HG02798 (cell line): ENCODE results near the gene HMOX1.
"Not testable (repeated sequence)": the region's sequence is repeated elsewhere in the genome, so short reads cannot be mapped to it uniquely, and the experiment has no call there.

Experiments used
- ATAC-seq: cut with Tn5 transposase; IDR thresholded peaks from one replicate; pipeline ENCODE4 v1.9.1; 2021; ENCODE audit warnings: mild to moderate bottlenecking; ENCODE audit not compliant: unreplicated experiment, poor library complexity

HMOX1 gene

DNA sequence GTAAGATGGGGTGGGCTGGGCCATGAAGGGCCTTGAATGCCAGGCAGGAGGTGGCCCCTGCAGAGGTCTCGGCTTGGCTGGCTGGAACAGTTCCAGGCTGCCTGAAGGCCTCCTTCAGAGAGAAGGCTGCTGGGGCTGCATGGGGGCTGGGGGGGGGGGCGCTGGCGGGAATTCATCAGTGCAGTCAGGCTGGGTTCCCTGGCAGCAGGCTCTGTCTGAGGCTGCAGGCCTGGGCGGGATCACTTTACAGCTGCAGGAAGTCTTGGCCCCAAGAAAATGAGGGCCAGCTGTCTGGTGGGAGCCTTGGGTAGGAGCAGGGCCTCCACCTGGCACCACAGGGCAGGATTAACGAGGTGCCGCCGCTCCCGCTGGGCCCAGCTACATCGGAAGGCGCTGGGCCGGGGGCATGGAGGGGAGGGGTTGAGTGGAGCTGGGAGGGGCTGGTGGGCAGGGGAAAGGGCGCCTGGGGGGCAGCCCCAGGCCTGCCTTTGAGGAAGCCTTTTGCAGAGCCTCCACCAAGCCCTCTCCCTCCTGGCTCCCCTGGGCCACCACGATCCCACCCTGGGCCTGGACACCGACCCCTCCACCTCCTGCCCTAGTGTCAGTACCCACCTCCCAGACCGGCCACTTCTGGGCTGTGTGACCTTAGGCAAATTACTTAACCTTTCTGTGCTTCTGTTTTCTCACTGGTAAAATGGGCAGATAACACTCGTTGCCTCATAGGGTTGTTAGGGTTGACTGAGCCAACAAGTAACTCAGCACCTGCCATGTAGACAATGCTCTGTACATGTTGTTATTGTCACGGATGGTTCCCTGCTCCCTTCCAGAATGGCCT is 31.0 kb upstream of the HMOX1 start:
- ATAC-seq = no peak

DNA sequence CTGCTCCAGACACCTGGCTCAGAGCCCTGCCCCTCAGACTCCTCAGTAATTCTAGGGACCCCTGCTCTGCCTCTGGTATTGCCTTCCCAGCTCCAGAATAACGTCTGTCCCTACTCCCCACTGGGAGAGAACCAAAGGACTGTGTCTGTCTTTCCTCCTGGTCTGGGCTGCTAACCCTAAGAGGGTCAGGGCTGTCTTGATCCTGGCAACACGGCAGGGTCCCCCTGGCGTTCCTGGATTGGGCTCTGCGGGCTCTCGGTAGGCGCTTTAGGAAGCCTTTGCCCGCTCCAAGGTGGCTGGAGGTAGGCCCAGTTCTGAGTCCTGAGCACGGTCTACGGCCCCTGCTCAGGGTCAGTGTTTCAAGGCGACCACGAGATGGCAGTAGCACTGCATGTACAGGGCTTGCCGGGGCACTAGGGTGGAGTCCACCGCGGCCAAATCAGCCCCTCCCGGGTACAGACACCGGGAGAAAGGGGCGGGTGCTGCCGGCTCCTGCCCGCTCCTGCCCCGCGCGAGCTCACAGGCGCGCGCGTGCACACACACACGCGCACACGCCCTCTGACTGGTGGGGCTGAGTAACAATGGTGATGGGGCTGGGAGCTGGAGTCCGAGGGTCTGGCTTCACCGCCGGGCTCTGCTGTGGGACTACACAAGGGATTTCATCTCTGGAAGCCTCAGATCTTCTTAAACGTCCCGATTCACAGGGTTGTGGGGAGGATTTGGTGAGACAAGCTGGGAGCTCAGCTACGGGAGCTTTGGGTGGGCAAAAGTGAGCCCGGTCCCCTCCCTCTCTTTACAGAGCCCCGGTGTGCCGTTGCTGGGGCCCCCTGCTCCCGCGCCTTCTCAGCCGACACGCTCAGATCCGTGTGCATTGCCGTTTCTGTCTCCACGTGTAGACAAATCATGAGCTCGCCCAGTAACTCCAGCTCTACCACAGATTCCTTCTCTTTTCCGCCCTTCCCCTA is 30.1 kb upstream of the HMOX1 start:
- peak; percentile 85 for ATAC-seq

DNA sequence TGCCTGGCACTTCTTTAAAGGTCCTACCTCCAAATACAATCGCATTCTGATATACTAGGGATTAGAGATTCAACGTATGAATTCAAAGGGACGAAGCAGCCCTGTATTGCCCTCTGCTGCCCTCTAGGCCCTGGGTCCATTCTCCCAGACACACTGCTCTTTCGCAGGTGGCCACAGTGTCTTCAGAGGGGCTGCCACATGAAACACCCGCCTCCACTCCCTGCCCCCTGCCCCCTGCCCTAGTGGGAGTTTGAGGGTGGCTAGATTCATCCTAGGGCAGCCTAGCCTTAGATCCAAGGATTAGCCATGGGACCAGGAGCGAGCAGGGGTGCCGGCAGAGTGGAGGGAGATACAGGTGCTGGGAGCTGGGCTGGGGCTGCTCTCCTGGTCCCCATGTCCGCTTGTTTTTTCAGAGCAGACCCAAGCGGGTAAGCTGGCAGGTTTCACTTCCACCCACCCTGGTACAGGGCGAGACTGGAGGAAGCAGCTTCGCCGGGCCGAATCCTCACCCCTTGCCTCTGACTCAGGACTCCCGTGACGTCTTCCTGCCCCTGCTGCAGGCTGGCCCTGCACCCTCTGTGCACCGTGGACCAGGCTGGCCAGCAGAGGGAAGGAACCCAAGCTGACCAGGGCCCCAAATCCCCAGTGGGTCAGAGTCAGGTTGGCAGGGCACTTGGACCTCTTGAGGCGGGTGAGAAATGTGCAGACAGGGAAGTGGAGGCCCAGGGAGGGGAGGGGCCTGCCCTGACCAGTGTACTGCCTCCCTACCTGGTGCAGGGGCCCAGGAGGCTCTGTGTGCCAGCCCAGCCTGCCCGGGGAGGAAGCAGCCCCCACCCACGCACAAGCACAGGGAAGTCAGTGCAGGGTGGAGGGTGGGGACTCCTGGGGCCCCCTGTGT is 28.4 kb upstream of the HMOX1 start:
- ATAC-seq = no peak

DNA sequence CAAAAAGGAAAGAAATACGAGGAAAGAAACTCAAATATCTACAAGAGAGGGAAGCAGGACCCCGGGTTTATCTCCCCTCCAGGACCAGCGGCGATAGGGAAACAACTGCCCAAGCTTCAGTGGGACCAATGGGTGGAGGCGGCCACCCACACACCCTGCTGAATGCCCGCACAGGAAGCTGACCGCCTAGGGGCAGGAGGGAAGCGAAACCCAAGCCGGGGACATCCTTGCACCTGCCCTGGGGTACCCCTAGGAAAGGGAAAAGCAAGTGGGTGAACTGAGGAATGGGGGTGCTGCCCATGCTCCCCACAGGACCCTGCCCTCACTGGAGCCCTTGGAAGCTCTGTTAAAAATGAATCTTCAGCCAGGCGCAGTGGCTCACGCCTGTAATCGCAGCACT is 27.6 kb upstream of the HMOX1 start:
- no peak for ATAC-seq

DNA sequence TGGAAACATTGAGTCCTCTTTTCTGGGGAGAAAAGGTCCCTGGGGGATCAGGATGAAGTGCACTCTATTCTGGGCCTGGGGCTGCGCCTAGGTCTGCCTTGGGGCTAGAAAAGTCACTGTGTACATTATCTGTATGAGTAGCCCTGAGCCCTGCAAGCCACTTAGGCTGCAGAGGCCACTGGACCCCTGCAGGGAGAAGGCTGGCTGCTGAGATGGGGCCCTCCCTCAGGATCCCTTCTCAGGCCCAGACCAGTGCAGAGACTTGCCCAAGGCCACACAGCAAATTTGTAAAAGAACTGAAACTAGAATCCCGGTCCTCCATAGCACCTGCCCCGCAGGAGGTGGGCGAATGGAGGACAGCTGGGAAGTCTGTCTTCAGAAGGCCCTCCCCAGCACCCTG is 26.8 kb upstream of the HMOX1 start:
- ATAC-seq = no peak

DNA sequence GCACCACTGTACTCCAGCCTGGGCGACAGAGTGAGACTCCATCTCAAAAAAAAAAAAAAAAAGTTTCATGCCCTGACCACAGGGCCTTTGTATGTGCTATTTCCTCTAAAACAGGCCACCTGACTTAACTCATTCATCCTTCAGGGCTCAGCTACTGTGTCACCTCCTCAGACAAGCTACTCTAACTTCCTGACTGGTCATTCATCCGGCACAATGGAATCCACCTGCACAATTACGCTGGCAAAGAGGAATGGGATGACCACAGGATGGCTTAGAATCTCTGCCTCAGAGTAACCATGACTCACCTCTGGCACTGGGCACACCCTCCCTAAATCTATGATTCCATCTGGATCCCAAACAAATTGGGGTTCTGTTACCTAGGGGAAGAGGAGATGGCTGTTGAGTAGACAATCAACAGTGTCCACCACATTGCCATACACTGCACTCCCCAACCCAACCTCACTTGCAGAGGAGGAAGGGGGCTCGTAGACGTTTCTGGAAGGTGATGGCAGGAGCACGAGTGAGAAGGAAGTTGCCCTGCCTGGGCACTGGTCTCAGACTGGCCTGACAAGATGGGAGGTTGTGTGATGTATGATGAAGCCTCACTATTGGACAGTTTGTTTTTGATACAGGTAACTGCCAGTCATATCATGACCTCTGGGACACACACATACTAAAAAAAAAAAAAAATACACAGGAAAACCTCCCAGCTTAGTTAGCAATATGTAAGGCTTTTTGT is 22.8 kb upstream of the HMOX1 start:
- ATAC-seq = no peak

DNA sequence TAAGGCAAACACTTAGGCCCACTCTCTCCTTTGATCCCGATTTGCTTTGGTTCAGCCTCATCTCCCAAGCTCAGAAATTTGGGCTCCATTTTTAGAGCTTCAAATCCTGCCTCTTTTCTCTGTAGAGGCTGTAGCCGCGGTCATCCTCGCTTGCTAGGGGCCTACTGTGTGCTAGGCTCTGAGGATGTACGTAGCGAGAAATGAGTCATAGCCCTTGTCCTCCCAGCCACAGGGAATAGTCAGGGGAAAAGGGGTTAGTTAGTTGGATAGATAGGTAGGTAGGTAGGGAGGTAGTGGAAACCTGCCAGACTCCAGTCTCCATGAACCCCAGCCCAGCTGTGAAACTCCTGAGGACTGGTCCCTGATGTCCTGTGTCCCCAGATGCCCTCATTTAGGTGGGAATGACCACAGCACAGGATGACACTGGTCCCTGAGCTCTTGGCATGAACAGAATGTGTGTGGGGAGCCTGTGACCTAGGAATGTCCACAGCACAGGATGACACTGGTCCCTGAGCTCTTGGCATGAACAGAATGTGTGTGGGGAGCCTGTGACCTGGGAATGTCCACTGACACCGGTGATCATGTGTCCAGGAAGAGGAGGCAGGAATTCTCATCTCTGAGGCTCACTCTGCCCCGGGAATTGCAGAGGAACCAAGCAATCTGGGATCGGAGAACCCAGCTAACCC is 21.4 kb upstream of the HMOX1 start:
- no peak for ATAC-seq

DNA sequence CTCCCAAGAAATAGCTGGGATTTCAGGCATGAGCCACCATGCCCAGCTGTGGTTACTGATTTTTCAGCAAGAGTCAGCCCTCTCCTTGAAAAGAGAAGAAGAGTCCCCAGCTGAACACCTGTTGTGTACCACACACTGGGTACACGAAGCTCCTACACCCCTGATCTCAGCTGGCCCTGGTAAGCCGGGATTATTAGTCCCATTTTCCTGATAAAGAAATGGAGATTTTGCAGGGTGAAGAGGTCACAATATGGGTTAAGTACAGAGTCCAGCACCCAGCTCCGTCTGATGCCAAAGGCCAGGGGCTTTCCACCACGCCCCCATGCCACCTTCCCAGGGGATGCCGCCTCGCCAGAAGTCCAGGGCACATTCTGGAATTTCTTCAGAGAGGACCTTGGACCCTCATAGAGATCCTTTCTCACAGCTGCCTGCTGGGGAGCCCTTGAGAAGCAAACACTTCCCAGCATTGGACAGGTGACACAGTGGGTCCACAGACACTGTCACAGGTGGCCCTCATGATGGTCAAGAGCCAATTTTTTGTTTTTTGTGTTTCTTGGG is 19.8 kb upstream of the HMOX1 start:
- ATAC-seq = no peak

DNA sequence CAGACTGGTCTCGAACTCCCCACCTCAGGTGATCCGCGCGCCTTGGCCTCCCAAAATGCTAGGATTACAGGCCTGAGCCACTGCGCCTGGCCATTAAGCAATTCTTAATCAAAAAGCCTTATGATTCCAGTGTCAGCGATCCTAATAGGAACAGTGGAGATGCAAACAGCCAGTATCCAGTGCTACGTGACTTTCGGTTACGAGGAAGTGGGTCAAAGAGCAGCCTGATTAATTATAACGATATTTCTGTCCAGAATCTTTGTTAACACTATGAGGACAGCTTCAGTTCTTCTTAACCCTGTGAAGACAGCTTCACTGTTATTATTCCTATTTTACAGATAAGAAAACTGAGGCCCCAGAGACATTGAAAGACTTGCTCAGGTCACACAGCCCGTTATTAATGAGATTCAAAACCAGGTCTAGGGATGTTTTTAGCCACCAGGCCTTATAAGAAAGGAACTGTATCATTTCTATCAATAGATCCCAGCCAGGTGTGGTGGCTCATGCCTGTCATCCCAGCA is 17.3 kb upstream of the HMOX1 start:
- ATAC-seq = no peak

DNA sequence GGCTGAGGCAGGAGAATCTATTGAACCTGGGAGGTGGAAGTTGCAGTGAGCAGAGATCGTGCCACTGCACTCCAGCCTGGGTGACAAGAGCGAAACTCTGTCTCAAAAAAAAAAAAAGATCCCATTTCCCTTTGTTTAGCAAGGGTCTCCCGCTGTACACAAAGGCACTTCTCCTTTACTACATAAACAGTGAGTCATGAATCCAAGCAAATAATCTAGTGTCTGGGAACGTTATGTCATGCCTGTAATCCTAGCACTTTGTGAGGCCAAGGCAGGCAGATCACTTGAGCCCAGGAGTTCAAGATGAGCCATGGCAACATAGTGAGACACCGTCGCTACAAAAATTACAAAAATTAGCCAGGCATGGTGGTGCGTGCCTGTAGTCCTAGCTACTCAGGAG is 16.7 kb upstream of the HMOX1 start:
- ATAC-seq = not testable (repeated sequence)

DNA sequence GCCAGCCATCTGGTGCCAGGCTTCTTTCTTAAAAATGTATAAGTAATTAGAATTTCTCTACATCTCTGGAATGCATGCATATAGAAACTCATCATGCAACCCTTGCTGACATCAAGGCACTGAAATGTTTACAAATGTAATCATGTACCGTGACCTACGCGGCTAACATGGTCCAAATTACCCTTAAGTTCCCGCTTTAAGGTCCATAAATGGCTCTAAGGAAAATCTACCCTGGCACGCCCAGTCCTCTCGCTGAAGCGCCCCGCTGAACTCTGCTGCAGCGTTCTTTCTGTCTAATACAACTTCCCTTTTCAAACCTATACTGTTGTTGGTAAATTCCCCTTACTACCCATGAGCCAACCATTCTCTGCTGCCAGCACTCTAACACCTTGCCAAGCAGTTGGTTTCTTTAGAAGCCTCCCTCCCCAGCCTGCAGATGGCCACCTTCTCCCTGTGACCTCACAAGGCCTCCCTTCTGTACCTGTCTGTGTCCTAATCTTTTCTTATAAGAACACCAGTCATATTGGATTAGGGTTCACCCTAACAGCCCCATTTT is 13.5 kb upstream of the HMOX1 start:
- ATAC-seq = no peak

DNA sequence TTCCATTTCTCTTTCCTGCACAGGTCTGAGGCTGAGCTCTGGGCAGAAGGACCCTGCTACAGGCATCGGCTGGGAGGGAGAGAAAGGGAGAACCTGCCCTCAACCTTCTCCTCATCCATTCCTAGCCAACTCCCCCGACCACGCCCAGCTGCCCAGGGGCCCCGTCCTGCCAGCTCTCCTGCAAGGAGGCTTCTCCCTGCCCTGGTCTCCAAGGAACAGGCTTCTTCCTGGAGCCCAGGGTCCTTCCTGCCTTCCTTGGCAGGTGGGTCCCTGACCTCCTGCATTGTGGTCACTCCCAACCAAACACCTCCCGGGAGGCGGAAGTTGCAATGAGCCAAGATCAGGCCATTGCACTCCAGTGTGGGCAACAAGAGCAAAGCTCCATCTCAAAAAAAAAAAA is 12.5 kb upstream of the HMOX1 start:
- no peak for ATAC-seq

DNA sequence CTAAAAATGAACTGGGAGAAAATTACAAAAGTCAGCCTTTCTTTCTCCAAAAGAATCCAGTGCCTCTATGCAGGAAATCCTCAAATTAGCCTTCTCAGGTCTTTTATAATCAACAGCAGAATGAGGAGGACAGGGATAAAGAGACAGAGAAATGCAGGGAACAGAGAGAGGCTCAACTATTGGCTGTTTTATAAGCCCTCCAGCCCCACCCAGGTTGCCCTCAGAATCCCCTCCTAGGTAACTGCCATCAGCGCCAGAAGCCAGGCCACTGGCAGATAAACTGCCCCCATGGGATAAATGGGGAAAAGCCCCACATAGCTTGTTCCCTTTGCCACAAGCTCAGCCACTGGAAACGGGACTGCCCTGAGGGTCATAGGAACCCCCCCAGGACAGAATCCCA is 10.9 kb upstream of the HMOX1 start:
- no peak for ATAC-seq

DNA sequence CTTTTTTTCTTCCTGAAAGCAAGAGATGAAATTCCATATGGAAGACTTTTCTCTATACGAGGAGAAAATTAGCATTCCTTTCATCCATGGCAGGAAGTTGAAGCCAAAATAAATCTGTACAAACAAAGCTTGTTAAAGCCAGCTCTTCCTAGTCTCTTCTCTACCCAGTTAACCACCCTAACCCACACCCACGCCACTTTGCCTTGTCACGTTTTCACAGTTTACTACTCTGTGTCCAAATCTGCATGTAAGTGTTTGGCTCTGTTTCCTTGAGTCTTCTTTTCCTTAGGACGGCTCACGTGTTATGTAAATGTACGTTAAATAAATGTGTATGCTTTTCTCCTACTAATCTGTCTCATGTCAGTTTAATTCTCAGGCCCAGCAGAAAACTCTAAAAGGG is 7.1 kb upstream of the HMOX1 start:
- no peak for ATAC-seq

DNA sequence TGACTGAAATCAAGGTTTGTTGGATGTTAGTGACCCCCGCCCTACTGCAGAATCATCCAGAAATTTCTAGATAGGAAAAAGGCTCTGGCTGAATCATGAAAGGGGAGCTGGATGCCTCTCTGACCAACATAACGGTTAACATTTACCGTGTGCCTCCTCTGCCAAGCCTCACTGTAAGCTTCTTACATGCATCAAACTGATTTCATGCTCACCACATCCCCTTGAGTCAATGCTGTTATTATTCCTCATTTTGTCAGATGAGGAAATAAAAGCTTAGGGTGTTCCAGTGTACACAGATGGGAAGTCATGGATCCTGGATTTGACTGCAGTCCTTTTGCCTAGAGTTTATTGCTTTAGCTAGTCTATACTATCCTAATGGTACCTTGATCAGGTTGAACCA is 5.9 kb upstream of the HMOX1 start:
- ATAC-seq = no peak

DNA sequence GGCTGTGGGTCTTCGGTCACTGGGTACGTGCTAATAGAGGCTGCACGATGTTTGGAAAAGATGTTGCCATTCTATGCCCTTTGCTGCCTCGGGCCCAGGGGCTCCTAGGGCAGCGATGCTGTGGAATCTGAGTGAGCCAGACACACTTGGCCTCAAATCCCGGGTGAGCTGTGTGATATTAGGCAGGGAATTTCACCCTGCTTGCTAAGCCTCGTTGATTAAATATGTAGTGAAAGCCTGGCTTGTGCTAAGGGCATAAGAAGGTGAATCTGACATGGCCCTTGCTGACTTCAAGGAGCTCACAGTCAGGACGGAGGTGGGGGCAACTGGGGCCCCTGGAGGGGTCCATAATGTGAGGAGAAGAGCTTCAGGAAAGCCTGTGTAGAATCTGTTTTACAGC is 5.4 kb upstream of the HMOX1 start:
- ATAC-seq = no peak

DNA sequence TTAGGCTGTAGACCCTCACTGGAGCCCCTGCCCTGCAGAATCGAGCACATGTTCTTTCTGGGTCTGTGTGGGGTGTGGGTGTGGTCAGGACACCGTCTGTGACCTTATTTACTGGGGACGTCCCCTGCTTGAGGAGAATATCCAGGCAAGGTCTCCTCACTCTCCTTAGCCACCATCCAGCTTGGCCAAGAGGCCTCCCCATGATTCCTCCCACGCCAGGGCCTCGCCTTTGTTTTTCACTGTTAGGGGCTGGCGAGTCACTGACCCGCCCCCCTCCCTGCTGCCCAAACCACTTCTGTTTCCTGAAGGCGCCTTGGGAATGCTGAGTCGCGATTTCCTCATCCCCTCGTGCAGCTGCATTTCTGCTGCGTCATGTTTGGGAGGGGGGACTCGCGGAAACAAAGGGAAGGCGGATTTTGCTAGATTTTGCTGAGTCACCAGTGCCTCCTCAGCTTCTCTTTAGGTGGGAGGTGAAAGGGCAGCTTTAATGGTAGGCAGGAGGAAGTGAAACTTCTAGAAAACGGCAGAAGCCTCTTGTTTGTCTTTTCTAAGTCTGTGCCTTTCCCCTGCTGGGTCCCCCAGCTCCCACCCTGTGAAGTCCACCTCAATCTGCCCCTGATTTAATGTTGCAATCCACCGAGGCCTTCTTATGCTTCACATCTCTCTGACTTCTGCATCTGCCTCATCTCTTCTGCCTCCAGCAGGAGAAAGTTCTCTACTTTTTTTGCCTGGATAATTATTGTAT is 4.0 kb upstream of the HMOX1 start:
- peak; percentile 63 for ATAC-seq

DNA sequence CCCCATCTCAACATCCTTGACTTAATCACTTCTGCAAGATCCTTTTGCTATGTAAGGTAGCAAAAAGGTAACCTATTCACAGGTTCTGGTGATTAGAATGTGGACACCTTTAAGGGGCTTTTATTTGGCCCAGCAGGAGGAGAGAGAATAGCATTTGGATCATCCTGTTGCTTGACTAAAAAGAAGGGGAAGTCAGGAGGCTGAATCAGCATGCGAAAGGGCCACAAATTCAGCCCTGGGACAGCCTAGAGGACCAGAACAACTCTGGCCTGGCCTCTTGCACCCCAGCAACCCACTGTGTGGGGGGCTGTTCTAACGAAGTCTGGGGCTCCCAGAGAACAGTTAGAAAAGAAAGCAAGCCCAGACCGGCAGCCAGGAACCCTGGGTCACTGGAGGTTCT is 3.2 kb upstream of the HMOX1 start:
- ATAC-seq = no peak
